ENCODE data around the gene MYO15B.
A peak's percentile ranks its signal among the peaks of the same experiment; 100 is the strongest.

Gene MYO15B

GRCh38 chr17:75632863-75633485, 45.4 kb downstream of the MYO15B start, which contains the start of gene SMIM5:
Gene SMIM5, plus strand, starts transcription at chr17:75633434. Its CDS starts 6,768 bp downstream, at chr17:75640202.
- 26% methylated on average over 16 of the region's 19 CpGs for WGBS (ENCODE audit: insufficient coverage)
- no peak within 1 kb of the TSS for H3K27ac ChIP-seq (ENCODE audit: insufficient read depth in 1 of 2, low read depth in 1 of 2, low read length in 2 of 2, poor library complexity in 1 of 2, severe bottlenecking in 2 of 2)
- POLR2A ChIA-PET, result interaction anchor here (1.0 to 2.0 kb wide), 4 partner anchors 11 to 21 kb away, joined by 4 to 12 read pairs (median 6); a partner anchor contains a TSS

GRCh38 chr17:75633486-75634375, 46.1 kb downstream of the MYO15B start:
- ChIA-PET POLR2A (interaction anchor here (0.8 to 2.0 kb wide), 5 partner anchors 10 to 113 kb away, joined by 3 to 12 read pairs (median 5); a partner anchor contains a TSS), CTCF (interaction anchor here (0.7 to 29.3 kb wide), 32 partner anchors 9 to 142 kb away, joined by 3 to 834 read pairs (median 6); a partner anchor contains a TSS)
- H3K4me1 ChIP-seq (ENCODE audit: control extremely low read depth in 1 of 4, control insufficient read depth in 4 of 4, insufficient read depth in 4 of 4, low read length in 3 of 4), result peaks cover 0 to 44% (median 36%) of the 10 kb centered on the region in 4 experiments
- DNase-seq, result peak; percentile 81 to 87 (median 86)
- H3K27me3 ChIP-seq (replicated peaks in 2 of 5; ENCODE audit: control insufficient read depth in 4 of 5, insufficient read depth in 5 of 5, low read length in 4 of 5), result no peaks in the 10 kb centered on the region
- WGBS (ENCODE audit: insufficient coverage), result 28% methylated on average over 21 of the region's 27 CpGs
- H3K27ac ChIP-seq (ENCODE audit: insufficient read depth in 1 of 2, low read depth in 1 of 2, low read length in 2 of 2, poor library complexity in 1 of 2, severe bottlenecking in 2 of 2), result no peak overlapping the region
- H3K36me3 ChIP-seq (ENCODE audit: control insufficient read depth in 4 of 4, insufficient read depth in 4 of 4, low read length in 3 of 4), result peaks cover 0 to 27% (median 10%) of the 10 kb centered on the region in 4 experiments
- no peaks in the 10 kb centered on the region for H3K9me3 ChIP-seq (ENCODE audit: control extremely low read depth in 1 of 5, control insufficient read depth in 4 of 5, insufficient read depth in 2 of 5, low read depth in 1 of 5, low read length in 4 of 5)
- peak overlapping the region in 2 of 7 experiments; percentile 39 to 46 for H3K4me3 ChIP-seq (ENCODE audit: control insufficient read depth in 1 of 7, extremely low read depth in 1 of 7, insufficient read depth in 4 of 7, low read depth in 2 of 7, low read length in 6 of 7)

More at GRCh38 chr17:75632863-75633485, 45.4 kb downstream of the MYO15B start, which contains the start of gene SMIM5:
- CTCF ChIA-PET, result interaction anchor here (0.7 to 29.3 kb wide), 31 partner anchors 9 to 143 kb away, joined by 3 to 834 read pairs (median 6); a partner anchor contains a TSS
- Histone ChIP-seq H3K27me3 (replicated peaks in 2 of 5; ENCODE audit: control insufficient read depth in 4 of 5, insufficient read depth in 5 of 5, low read length in 4 of 5) (no peaks in the 10 kb centered on the region), H3K4me1 (ENCODE audit: control extremely low read depth in 1 of 4, control insufficient read depth in 4 of 4, insufficient read depth in 4 of 4, low read length in 3 of 4) (peaks cover 0 to 44% (median 36%) of the 10 kb centered on the region in 4 experiments), H3K4me3 (ENCODE audit: control insufficient read depth in 1 of 7, extremely low read depth in 1 of 7, insufficient read depth in 4 of 7, low read depth in 2 of 7, low read length in 6 of 7) (peak within 1 kb of the TSS in 3 of 7 experiments; percentile 19 to 46 (median 39)), H3K36me3 (ENCODE audit: control insufficient read depth in 4 of 4, insufficient read depth in 4 of 4, low read length in 3 of 4) (peaks cover 0 to 35% (median 12%) of the 10 kb centered on the region in 4 experiments), H3K9me3 (ENCODE audit: control extremely low read depth in 1 of 5, control insufficient read depth in 4 of 5, insufficient read depth in 2 of 5, low read depth in 1 of 5, low read length in 4 of 5) (no peaks in the 10 kb centered on the region)
- peak; percentile 75 to 86 (median 80) for DNase-seq

DNA sequence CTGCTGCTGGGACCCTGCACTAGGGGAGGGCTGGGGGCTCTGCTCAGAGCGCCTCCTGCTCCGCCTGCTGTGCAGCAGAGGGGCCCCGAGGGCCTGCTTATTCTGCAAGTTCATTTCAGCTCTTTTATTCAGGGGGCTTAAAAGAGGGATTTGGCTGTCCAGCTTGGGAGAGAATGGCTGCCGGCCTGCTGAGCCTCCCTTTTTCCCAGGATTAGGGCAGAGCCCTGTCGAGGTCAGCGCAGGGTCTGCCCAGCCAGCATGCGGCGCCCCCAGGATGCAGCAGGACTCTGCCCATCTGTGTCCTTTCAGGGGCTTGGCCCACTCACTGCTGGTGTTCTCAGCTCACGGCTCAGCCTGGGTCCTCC, 46.8 kb downstream of the MYO15B start:
- 95% methylated on average over 8 of the region's 9 CpGs for WGBS (ENCODE audit: insufficient coverage)
- POLR2A ChIA-PET, result interaction anchor here (0.8 to 2.0 kb wide), 3 partner anchors 10 to 112 kb away, joined by 3 to 12 read pairs (median 5); a partner anchor contains a TSS
- peaks cover 0 to 24% (median 10%) of the 10 kb centered on the region in 4 experiments for H3K36me3 ChIP-seq (ENCODE audit: control insufficient read depth in 4 of 4, insufficient read depth in 4 of 4, low read length in 3 of 4)
- no peaks in the 10 kb centered on the region for H3K9me3 ChIP-seq (ENCODE audit: control extremely low read depth in 1 of 5, control insufficient read depth in 4 of 5, insufficient read depth in 2 of 5, low read depth in 1 of 5, low read length in 4 of 5)
- H3K4me3 ChIP-seq (ENCODE audit: control insufficient read depth in 1 of 7, extremely low read depth in 1 of 7, insufficient read depth in 4 of 7, low read depth in 2 of 7, low read length in 6 of 7), result peak overlapping the region in 1 of 7 experiments; percentile 39
- DNase-seq, result no peak
- no peaks in the 10 kb centered on the region for H3K27me3 ChIP-seq (replicated peaks in 2 of 5; ENCODE audit: control insufficient read depth in 4 of 5, insufficient read depth in 5 of 5, low read length in 4 of 5)
- H3K4me1 ChIP-seq (ENCODE audit: control extremely low read depth in 1 of 4, control insufficient read depth in 4 of 4, insufficient read depth in 4 of 4, low read length in 3 of 4), result peaks cover 0 to 44% (median 36%) of the 10 kb centered on the region in 4 experiments
- peak overlapping the region in 1 of 2 experiments; percentile 60 for H3K27ac ChIP-seq (ENCODE audit: insufficient read depth in 1 of 2, low read depth in 1 of 2, low read length in 2 of 2, poor library complexity in 1 of 2, severe bottlenecking in 2 of 2)
- CTCF ChIA-PET, result interaction anchor here (0.7 to 29.3 kb wide), 20 partner anchors 10 to 119 kb away, joined by 3 to 834 read pairs (median 12); a partner anchor contains a TSS

- WGBS (ENCODE audit: insufficient coverage), result 87% methylated on average over 18 of the region's 20 CpGs
Measured at GRCh38 chr17:75634754-75635609, 47.4 kb downstream of the MYO15B start.

DNA sequence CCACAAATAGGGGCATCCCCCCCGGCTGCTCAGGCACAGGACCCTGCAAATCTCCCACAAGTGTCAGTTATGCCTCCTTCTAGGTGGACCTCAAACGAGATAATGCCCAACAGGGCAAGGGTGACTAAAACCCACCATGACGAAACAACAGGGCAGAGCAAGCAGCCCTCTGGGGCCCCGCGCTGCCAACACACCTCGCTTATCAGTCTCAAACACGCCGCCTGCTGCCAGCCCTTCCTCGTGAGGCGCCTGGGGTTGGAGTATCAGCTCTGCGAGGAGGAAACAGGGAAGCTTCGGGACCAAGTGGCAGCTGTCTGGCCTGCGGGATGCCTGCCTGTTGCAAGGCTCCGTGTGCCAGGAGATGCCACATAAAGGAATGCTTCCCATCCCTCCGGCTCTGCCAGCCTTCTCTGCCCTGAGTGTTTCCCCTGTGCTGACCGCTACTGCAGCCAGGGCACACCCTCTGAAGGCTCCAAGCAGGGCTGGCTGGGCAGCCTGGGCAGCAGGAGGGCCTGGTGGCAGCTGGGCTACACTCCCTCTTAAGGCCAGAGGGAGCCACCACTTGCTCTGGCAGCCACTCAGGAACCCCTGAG, 48.1 kb downstream of the MYO15B start:
- Histone ChIP-seq H3K27ac (ENCODE audit: insufficient read depth in 1 of 2, low read depth in 1 of 2, low read length in 2 of 2, poor library complexity in 1 of 2, severe bottlenecking in 2 of 2) (peak overlapping the region in 1 of 2 experiments; percentile 60), H3K9me3 (ENCODE audit: control extremely low read depth in 1 of 5, control insufficient read depth in 4 of 5, insufficient read depth in 2 of 5, low read depth in 1 of 5, low read length in 4 of 5) (no peaks in the 10 kb centered on the region), H3K27me3 (replicated peaks in 2 of 5; ENCODE audit: control insufficient read depth in 4 of 5, insufficient read depth in 5 of 5, low read length in 4 of 5) (no peaks in the 10 kb centered on the region), H3K4me1 (ENCODE audit: control extremely low read depth in 1 of 4, control insufficient read depth in 4 of 4, insufficient read depth in 4 of 4, low read length in 3 of 4) (peaks cover 0 to 44% (median 36%) of the 10 kb centered on the region in 4 experiments), H3K36me3 (ENCODE audit: control insufficient read depth in 4 of 4, insufficient read depth in 4 of 4, low read length in 3 of 4) (peaks cover 0 to 15% (median 9%) of the 10 kb centered on the region in 4 experiments), H3K4me3 (ENCODE audit: control insufficient read depth in 1 of 7, extremely low read depth in 1 of 7, insufficient read depth in 4 of 7, low read depth in 2 of 7, low read length in 6 of 7) (peak overlapping the region in 2 of 7 experiments; percentile 23 to 25)
- ChIA-PET CTCF (interaction anchor here (0.9 to 29.3 kb wide), 9 partner anchors 10 to 117 kb away, joined by 3 to 834 read pairs (median 5); partner anchors contain the start of gene RECQL5), POLR2A (interaction anchor here (1.1 to 1.5 kb wide), 3 partner anchors 10 to 31 kb away, joined by 4 to 13 read pairs (median 4); partner anchors contain the start of genes RECQL5 and SAP30BP)
- WGBS (ENCODE audit: insufficient coverage), result 19% methylated on average over 15 of the region's 16 CpGs
- DNase-seq, result peak; percentile 80 to 89 (median 81)

More at GRCh38 chr17:75634754-75635609, 47.4 kb downstream of the MYO15B start:
- H3K4me3 ChIP-seq (ENCODE audit: control insufficient read depth in 1 of 7, extremely low read depth in 1 of 7, insufficient read depth in 4 of 7, low read depth in 2 of 7, low read length in 6 of 7), result peak overlapping the region in 1 of 7 experiments; percentile 23
- H3K27me3 ChIP-seq (replicated peaks in 2 of 5; ENCODE audit: control insufficient read depth in 4 of 5, insufficient read depth in 5 of 5, low read length in 4 of 5), result no peaks in the 10 kb centered on the region
- no peak for DNase-seq
- H3K4me1 ChIP-seq (ENCODE audit: control extremely low read depth in 1 of 4, control insufficient read depth in 4 of 4, insufficient read depth in 4 of 4, low read length in 3 of 4), result peaks cover 0 to 44% (median 36%) of the 10 kb centered on the region in 4 experiments
- POLR2A ChIA-PET, result interaction anchor here (0.8 to 1.3 kb wide), 3 partner anchors 11 to 112 kb away, joined by 3 to 13 read pairs (median 4); partner anchors contain the start of genes RECQL5 and SAP30BP
- peak overlapping the region in 1 of 2 experiments; percentile 60 for H3K27ac ChIP-seq (ENCODE audit: insufficient read depth in 1 of 2, low read depth in 1 of 2, low read length in 2 of 2, poor library complexity in 1 of 2, severe bottlenecking in 2 of 2)
- no peaks in the 10 kb centered on the region for H3K9me3 ChIP-seq (ENCODE audit: control extremely low read depth in 1 of 5, control insufficient read depth in 4 of 5, insufficient read depth in 2 of 5, low read depth in 1 of 5, low read length in 4 of 5)
- peaks cover 0 to 18% (median 12%) of the 10 kb centered on the region in 4 experiments for H3K36me3 ChIP-seq (ENCODE audit: control insufficient read depth in 4 of 4, insufficient read depth in 4 of 4, low read length in 3 of 4)
- CTCF ChIA-PET, result interaction anchor here (0.7 to 29.3 kb wide), 15 partner anchors 9 to 118 kb away, joined by 3 to 834 read pairs (median 13); partner anchors contain the start of gene RECQL5

Measured in common myeloid progenitor, CD34-positive (primary cell).